A549 treated with dexamethasone at 1 μM for 4 hours (cell line): ENCODE results near the gene FOXD4L1. TPM values are rescaled to one million over a fixed set of nuclear protein-coding genes. Genes with fewer than 3 reads are reported as not detected.

Experiments
- total RNA-seq: library from RNA; stranded (reverse); fragments of 200-300 nt; extraction: Qiagen RNA extraction; gene quantifications from 5 replicates; pipeline ENCODE4 v1.2.3, GENCODE V29; 2022

FOXD4L1 gene
- total RNA-seq: 0.09 to 0.54 TPM (median 0.41 TPM) in 5 replicates

GRCh38 chr2:113498365-113498764, at the start of gene FOXD4L1:
TSS of gene FOXD4L1 (plus strand) at chr2:113498665. CDS start at chr2:113499257, 592 bp downstream.

Other genes starting within 250 kb of the FOXD4L1 start
- 0.60 to 1.0 TPM (median 0.80 TPM) in 5 replicates for gene PAX8, start 219.7 kb upstream of the FOXD4L1 start, total RNA-seq
- gene ZNG1B, start 61.0 kb upstream of the FOXD4L1 start, total RNA-seq: 35.7 to 49.7 TPM (median 37.2 TPM) in 5 replicates
- 6.7 to 10.9 TPM (median 9.0 TPM) in 5 replicates for gene RABL2A, start 128.6 kb downstream of the FOXD4L1 start, total RNA-seq